ENCODE measurements around the gene TCF19.

Gene TCF19

GRCh38 chr6:31135710-31136109 is 22.7 kb upstream of the TCF19 start:
- ChIA-PET POLR2A (ENCODE audit: low non-redundant PET) (interaction anchor here (0.7 kb wide), 1 partner anchor 242 kb away, joined by 5 read pairs; no protein-coding TSS in a partner anchor), CTCF (no interaction called here)
- TF ChIP-seq CTCF (conservative IDR thresholded peaks at IDR 0.05; ENCODE audit: low read depth) = no peak
- no peak for DNase-seq (ENCODE audit: low spot score)
- no peak overlapping the region for H3K27ac ChIP-seq

- no peak for TF ChIP-seq CTCF (conservative IDR thresholded peaks at IDR 0.05; ENCODE audit: low read depth)
- ChIA-PET CTCF (interaction anchor here (0.7 to 2.8 kb wide), 4 partner anchors 10 to 228 kb away, joined by 3 to 20 read pairs (median 4); no protein-coding TSS in a partner anchor), POLR2A (ENCODE audit: low non-redundant PET) (no interaction called here)
- peak within 1 kb of the TSS; percentile 39; the same call in 1 of the 2 replicates for H3K27ac ChIP-seq
- no peak for DNase-seq (ENCODE audit: low spot score)
Measured at GRCh38 chr6:31138982-31139381, 19.4 kb upstream of the TCF19 start, which contains the start of gene PSORS1C2. PSORS1C2 (minus strand) TSS chr6:31139066; CDS start chr6:31139026, 40 bp downstream.

- ChIA-PET CTCF (interaction anchor here (2.8 kb wide), 1 partner anchor 53 kb away, joined by 20 read pairs; no protein-coding TSS in a partner anchor), POLR2A (ENCODE audit: low non-redundant PET) (no interaction called here)
- peak overlapping the region; percentile 39; the same call in 1 of the 2 replicates for H3K27ac ChIP-seq
- DNase-seq (ENCODE audit: low spot score) = no peak
- TF ChIP-seq CTCF (conservative IDR thresholded peaks at IDR 0.05; ENCODE audit: low read depth) = no peak
Measured at GRCh38 chr6:31139599-31139998, 18.8 kb upstream of the TCF19 start.

GRCh38 chr6:31140643-31141042 is 17.7 kb upstream of the TCF19 start:
- POLR2A ChIA-PET (ENCODE audit: low non-redundant PET) = interaction anchor here (0.6 kb wide), 1 partner anchor 96 kb away, joined by 4 read pairs; no protein-coding TSS in a partner anchor
- CTCF ChIA-PET = interaction anchor here (0.6 kb wide), 1 partner anchor 199 kb away, joined by 4 read pairs; no protein-coding TSS in a partner anchor
- no peak for TF ChIP-seq CTCF (conservative IDR thresholded peaks at IDR 0.05; ENCODE audit: low read depth)

GRCh38 chr6:31142361-31142761 is 16.0 kb upstream of the TCF19 start:
- DNase-seq (ENCODE audit: low spot score) = no peak
- TF ChIP-seq CTCF (conservative IDR thresholded peaks at IDR 0.05; ENCODE audit: low read depth) = no peak
- peak overlapping the region; percentile 63 for H3K27ac ChIP-seq
- ChIA-PET CTCF (interaction anchor here (0.6 kb wide), 1 partner anchor 133 kb away, joined by 3 read pairs; no protein-coding TSS in a partner anchor), POLR2A (ENCODE audit: low non-redundant PET) (no interaction called here)

More at GRCh38 chr6:31140643-31141042, 17.7 kb upstream of the TCF19 start:
- no peak for DNase-seq (ENCODE audit: low spot score)
- H3K27ac ChIP-seq = no peak overlapping the region

- POLR2A ChIA-PET (ENCODE audit: low non-redundant PET) = no interaction called here
- TF ChIP-seq CTCF (conservative IDR thresholded peaks at IDR 0.05; ENCODE audit: low read depth) = no peak
- DNase-seq (ENCODE audit: low spot score) = no peak
- CTCF ChIA-PET = no interaction called here
- peak overlapping the region; percentile 63 for H3K27ac ChIP-seq
Measured at GRCh38 chr6:31143148-31143547, 15.2 kb upstream of the TCF19 start.

All from RWPE1 (cell line).